ENCODE data around the gene SMCHD1. TPM values are rescaled to one million over a fixed set of nuclear protein-coding genes. Genes with fewer than 3 reads are reported as not detected.

SMCHD1 gene
- total and polyA plus RNA-seq, 10 of the 15 experiments (the other 5 are each of a cell fraction or from before 2014, with no cell fraction given), result 6.0 to 110 (median 48.0) TPM

GRCh38 chr18:2655954-2656236, 369 bp downstream of the SMCHD1 start:
- intact Hi-C loops (cut with micrococcal nuclease; ENCODE audit: unreplicated experiment), result loop anchor here (2.0 to 10.0 kb wide), 3 partner anchors 15 to 319 kb away; no protein-coding TSS in a partner anchor
- Histone ChIP-seq H3K4me1 (ENCODE audit: control insufficient read depth, insufficient read depth, low read length) (peaks cover 3% of the 10 kb centered on the region), H3K79me2 (ENCODE audit: control insufficient read depth, insufficient read depth, low read length) (peaks cover 55% of the 10 kb centered on the region), H3K9me3 (replicated peaks; ENCODE audit: control insufficient read depth, insufficient read depth, low read length) (no peaks in the 10 kb centered on the region; the same call in 2 of the 3 replicates), H3K27ac (ENCODE audit: control insufficient read depth, insufficient read depth) (peak overlapping the region; percentile 89), H4K20me1 (ENCODE audit: control insufficient read depth, insufficient read depth) (no peaks in the 10 kb centered on the region; the same call in 1 of the 2 replicates), H3K9ac (ENCODE audit: control insufficient read depth, insufficient read depth, low read length) (peak overlapping the region; percentile 95), H2AFZ (ENCODE audit: control insufficient read depth, low read depth, low read length) (peak overlapping the region; percentile 59), H3K27me3 (replicated peaks in 1 of 2; ENCODE audit: control insufficient read depth in 2 of 2, insufficient read depth in 2 of 2, low read length in 1 of 2) (no peaks in the 10 kb centered on the region), H3K4me2 (ENCODE audit: control insufficient read depth, insufficient read depth) (no peak overlapping the region), H3K36me3 (ENCODE audit: control insufficient read depth in 2 of 2, insufficient read depth in 2 of 2, low read length in 1 of 2) (no peaks in the 10 kb centered on the region), H3K4me3 (peak overlapping the region; percentile 87)
- RAD21 ChIA-PET (ENCODE audit: unreplicated experiment), result interaction anchor here (4.1 to 5.5 kb wide), 4 partner anchors 14 to 81 kb away, joined by 30 to 33 read pairs (median 32); no protein-coding TSS in a partner anchor
- SMC1A ChIA-PET (ENCODE audit: uncharacterized antibody, unreplicated experiment), result interaction anchor here (1.1 to 4.0 kb wide), 8 partner anchors 14 to 302 kb away, joined by 3 to 28 read pairs (median 9); no protein-coding TSS in a partner anchor
- CTCF ChIA-PET, result interaction anchor here (1.4 to 2.0 kb wide), 2 partner anchors 19 to 81 kb away, joined by 3 to 9 read pairs; no protein-coding TSS in a partner anchor
- in situ Hi-C loops (cut with MboI), result no loop called here
- BruUV-seq (replicated peaks), result no TSS peak
- POLR2A ChIA-PET, result interaction anchor here (0.5 to 5.9 kb wide), 9 partner anchors 11 to 308 kb away, joined by 3 to 44 read pairs (median 8); partner anchors contain the start of genes METTL4 and NDC80
- FAIRE-seq, result no peak
- DNase-seq (ENCODE audit: low read depth, low spot score), result no peak
- 1% methylated on average over 36 of the region's 37 CpGs for WGBS (ENCODE audit: insufficient coverage, insufficient replicate concordance, low lambda C conversion rate, missing lambda C conversion rate)
- peak; percentile 55 for ATAC-seq
- TF ChIP-seq EED (IDR thresholded peaks at IDR 0.05; ENCODE audit: low read depth) (no peak), IRF5 (IDR thresholded peaks at IDR 0.05; ENCODE audit: borderline replicate concordance) (no peak), RAD51 (IDR thresholded peaks at IDR 0.05) (no peak), JUND (IDR thresholded peaks at IDR 0.05; ENCODE audit: low read depth, low read length) (no peak), SIN3A (IDR thresholded peaks at IDR 0.05; ENCODE audit: low read depth, low read length) (no peak), IRF3 (IDR thresholded peaks at IDR 0.05) (no peak), ZNF384 (IDR thresholded peaks at IDR 0.05; ENCODE audit: borderline replicate concordance, low read depth, low read length) (no peak), PAX5 (IDR thresholded peaks at IDR 0.05; ENCODE audit: borderline replicate concordance, low read depth, low read length) (no peak), SUZ12 (IDR thresholded peaks at IDR 0.05; ENCODE audit: unreplicated experiment) (no peak), NBN (IDR thresholded peaks at IDR 0.05) (no peak), MEF2B (IDR thresholded peaks at IDR 0.05; ENCODE audit: partially characterized antibody, poor library complexity, severe bottlenecking) (no peak), ZNF207 (IDR thresholded peaks at IDR 0.05; ENCODE audit: borderline replicate concordance) (peak; percentile 28; the same call in 1 of the 2 replicates), BACH1 (IDR thresholded peaks at IDR 0.05; ENCODE audit: borderline replicate concordance) (no peak), SUPT20H (IDR thresholded peaks at IDR 0.05; ENCODE audit: borderline replicate concordance, control insufficient read depth, low read depth, low read length) (no peak)
- TF ChIP-seq, protein P1, sequence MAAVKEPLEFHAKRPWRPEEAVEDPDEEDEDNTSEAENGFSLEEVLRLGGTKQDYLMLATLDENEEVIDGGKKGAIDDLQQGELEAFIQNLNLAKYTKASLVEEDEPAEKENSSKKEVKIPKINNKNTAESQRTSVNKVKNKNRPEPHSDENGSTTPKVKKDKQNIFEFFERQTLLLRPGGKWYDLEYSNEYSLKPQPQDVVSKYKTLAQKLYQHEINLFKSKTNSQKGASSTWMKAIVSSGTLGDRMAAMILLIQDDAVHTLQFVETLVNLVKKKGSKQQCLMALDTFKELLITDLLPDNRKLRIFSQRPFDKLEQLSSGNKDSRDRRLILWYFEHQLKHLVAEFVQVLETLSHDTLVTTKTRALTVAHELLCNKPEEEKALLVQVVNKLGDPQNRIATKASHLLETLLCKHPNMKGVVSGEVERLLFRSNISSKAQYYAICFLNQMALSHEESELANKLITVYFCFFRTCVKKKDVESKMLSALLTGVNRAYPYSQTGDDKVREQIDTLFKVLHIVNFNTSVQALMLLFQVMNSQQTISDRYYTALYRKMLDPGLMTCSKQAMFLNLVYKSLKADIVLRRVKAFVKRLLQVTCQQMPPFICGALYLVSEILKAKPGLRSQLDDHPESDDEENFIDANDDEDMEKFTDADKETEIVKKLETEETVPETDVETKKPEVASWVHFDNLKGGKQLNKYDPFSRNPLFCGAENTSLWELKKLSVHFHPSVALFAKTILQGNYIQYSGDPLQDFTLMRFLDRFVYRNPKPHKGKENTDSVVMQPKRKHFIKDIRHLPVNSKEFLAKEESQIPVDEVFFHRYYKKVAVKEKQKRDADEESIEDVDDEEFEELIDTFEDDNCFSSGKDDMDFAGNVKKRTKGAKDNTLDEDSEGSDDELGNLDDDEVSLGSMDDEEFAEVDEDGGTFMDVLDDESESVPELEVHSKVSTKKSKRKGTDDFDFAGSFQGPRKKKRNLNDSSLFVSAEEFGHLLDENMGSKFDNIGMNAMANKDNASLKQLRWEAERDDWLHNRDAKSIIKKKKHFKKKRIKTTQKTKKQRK (IDR thresholded peaks at IDR 0.05; ENCODE audit: low read depth, low read length), result no peak
- TF ChIP-seq, protein P2, sequence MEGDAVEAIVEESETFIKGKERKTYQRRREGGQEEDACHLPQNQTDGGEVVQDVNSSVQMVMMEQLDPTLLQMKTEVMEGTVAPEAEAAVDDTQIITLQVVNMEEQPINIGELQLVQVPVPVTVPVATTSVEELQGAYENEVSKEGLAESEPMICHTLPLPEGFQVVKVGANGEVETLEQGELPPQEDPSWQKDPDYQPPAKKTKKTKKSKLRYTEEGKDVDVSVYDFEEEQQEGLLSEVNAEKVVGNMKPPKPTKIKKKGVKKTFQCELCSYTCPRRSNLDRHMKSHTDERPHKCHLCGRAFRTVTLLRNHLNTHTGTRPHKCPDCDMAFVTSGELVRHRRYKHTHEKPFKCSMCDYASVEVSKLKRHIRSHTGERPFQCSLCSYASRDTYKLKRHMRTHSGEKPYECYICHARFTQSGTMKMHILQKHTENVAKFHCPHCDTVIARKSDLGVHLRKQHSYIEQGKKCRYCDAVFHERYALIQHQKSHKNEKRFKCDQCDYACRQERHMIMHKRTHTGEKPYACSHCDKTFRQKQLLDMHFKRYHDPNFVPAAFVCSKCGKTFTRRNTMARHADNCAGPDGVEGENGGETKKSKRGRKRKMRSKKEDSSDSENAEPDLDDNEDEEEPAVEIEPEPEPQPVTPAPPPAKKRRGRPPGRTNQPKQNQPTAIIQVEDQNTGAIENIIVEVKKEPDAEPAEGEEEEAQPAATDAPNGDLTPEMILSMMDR (IDR thresholded peaks at IDR 0.05 in 2 of 3, conservative IDR thresholded peaks at IDR 0.05 in 1 of 3; ENCODE audit: control insufficient read depth in 2 of 3, extremely low read depth in 1 of 3, insufficient read depth in 1 of 3, low read depth in 3 of 3, low read length in 3 of 3), result 0 out of 6 replicates have a peak, but pooled peaks of 1 of the 3 experiments have one; percentile 2
